AG09309 (cell line): ENCODE results near the gene P3H4.

ENCODE experiments used
- DNase-seq: peaks from one replicate; pipeline ENCODE4 v3.0.0-alpha.2; 2010; ENCODE audit warnings: low read depth
- H3K4me3 ChIP-seq: 2 replicates; pipeline ENCODE4 v1.5.1; 2011; ENCODE audit warnings: mild to moderate bottlenecking, low read depth, low read length, moderate library complexity; ENCODE audit not compliant: control insufficient read depth
- CTCF ChIP-seq: IDR thresholded peaks from 2 replicates; pipeline ENCODE4 v1.5.1; 2011; ENCODE audit warnings: mild to moderate bottlenecking, low read depth, low read length, inconsistent platforms; ENCODE audit not compliant: insufficient read depth, control insufficient read depth; ENCODE audit errors: missing control alignments

Gene P3H4

GRCh38 chr17:41767324-41768042 is 44.3 kb downstream of the P3H4 start:
- no peak overlapping the region for H3K4me3 ChIP-seq
- TF ChIP-seq CTCF = no peak
- DNase-seq = no peak

GRCh38 chr17:41766135-41766534 is 45.6 kb downstream of the P3H4 start:
- no peak for DNase-seq

GRCh38 chr17:41763327-41763726 is 48.4 kb downstream of the P3H4 start:
- H3K4me3 ChIP-seq = no peak overlapping the region
- TF ChIP-seq CTCF = no peak
- DNase-seq = no peak

More at GRCh38 chr17:41766135-41766534, 45.6 kb downstream of the P3H4 start:
- no peak overlapping the region for H3K4me3 ChIP-seq
- no peak for TF ChIP-seq CTCF

- H3K4me3 ChIP-seq = no peak overlapping the region
- TF ChIP-seq CTCF = no peak
- DNase-seq = no peak
Measured at GRCh38 chr17:41762841-41763240, 48.9 kb downstream of the P3H4 start.

GRCh38 chr17:41762391-41762790 is 49.4 kb downstream of the P3H4 start:
- no peak overlapping the region for H3K4me3 ChIP-seq

GRCh38 chr17:41760878-41761277 is 50.9 kb downstream of the P3H4 start:
- no peak for TF ChIP-seq CTCF
- no peak for DNase-seq
- no peak overlapping the region for H3K4me3 ChIP-seq

More at GRCh38 chr17:41762391-41762790, 49.4 kb downstream of the P3H4 start:
- no peak for TF ChIP-seq CTCF
- no peak for DNase-seq
